Measurements from ENCODE around the gene CACFD1.

Gene CACFD1

GRCh38 chr9:133426011-133426410, 33.8 kb upstream of the CACFD1 start (continued):
- TF ChIP-seq, protein P1, sequence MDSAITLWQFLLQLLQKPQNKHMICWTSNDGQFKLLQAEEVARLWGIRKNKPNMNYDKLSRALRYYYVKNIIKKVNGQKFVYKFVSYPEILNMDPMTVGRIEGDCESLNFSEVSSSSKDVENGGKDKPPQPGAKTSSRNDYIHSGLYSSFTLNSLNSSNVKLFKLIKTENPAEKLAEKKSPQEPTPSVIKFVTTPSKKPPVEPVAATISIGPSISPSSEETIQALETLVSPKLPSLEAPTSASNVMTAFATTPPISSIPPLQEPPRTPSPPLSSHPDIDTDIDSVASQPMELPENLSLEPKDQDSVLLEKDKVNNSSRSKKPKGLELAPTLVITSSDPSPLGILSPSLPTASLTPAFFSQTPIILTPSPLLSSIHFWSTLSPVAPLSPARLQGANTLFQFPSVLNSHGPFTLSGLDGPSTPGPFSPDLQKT (IDR thresholded peaks at IDR 0.05; ENCODE audit: borderline replicate concordance, low read depth, low read length), result no peak
- no peak for TF ChIP-seq ZNF426 (tag by site-specific recombination; IDR thresholded peaks at IDR 0.05)
- no peak for TF ChIP-seq OSR2 (tag by site-specific recombination; IDR thresholded peaks at IDR 0.05)
- TF ChIP-seq, protein P2, sequence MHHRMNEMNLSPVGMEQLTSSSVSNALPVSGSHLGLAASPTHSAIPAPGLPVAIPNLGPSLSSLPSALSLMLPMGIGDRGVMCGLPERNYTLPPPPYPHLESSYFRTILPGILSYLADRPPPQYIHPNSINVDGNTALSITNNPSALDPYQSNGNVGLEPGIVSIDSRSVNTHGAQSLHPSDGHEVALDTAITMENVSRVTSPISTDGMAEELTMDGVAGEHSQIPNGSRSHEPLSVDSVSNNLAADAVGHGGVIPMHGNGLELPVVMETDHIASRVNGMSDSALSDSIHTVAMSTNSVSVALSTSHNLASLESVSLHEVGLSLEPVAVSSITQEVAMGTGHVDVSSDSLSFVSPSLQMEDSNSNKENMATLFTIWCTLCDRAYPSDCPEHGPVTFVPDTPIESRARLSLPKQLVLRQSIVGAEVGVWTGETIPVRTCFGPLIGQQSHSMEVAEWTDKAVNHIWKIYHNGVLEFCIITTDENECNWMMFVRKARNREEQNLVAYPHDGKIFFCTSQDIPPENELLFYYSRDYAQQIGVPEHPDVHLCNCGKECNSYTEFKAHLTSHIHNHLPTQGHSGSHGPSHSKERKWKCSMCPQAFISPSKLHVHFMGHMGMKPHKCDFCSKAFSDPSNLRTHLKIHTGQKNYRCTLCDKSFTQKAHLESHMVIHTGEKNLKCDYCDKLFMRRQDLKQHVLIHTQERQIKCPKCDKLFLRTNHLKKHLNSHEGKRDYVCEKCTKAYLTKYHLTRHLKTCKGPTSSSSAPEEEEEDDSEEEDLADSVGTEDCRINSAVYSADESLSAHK (tag by site-specific recombination; IDR thresholded peaks at IDR 0.05), result no peak
- no peak for TF ChIP-seq ZNF324 (tag by site-specific recombination; IDR thresholded peaks at IDR 0.05)
- TF ChIP-seq FEZF1 (tag by site-specific recombination; IDR thresholded peaks at IDR 0.05), result no peak
- TF ChIP-seq, protein P3, sequence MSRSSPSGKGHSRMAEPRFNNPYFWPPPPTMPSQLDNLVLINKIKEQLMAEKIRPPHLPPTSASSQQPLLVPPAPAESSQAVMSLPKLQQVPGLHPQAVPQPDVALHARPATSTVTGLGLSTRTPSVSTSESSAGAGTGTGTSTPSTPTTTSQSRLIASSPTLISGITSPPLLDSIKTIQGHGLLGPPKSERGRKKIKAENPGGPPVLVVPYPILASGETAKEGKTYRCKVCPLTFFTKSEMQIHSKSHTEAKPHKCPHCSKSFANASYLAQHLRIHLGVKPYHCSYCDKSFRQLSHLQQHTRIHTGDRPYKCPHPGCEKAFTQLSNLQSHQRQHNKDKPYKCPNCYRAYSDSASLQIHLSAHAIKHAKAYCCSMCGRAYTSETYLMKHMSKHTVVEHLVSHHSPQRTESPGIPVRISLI (tag by site-specific recombination; IDR thresholded peaks at IDR 0.05), result no peak
- no peak for TF ChIP-seq ZNF248 (tag by site-specific recombination; IDR thresholded peaks at IDR 0.05)
- TF ChIP-seq ZBTB17 (tag by site-specific recombination; IDR thresholded peaks at IDR 0.05), result no peak

DNA sequence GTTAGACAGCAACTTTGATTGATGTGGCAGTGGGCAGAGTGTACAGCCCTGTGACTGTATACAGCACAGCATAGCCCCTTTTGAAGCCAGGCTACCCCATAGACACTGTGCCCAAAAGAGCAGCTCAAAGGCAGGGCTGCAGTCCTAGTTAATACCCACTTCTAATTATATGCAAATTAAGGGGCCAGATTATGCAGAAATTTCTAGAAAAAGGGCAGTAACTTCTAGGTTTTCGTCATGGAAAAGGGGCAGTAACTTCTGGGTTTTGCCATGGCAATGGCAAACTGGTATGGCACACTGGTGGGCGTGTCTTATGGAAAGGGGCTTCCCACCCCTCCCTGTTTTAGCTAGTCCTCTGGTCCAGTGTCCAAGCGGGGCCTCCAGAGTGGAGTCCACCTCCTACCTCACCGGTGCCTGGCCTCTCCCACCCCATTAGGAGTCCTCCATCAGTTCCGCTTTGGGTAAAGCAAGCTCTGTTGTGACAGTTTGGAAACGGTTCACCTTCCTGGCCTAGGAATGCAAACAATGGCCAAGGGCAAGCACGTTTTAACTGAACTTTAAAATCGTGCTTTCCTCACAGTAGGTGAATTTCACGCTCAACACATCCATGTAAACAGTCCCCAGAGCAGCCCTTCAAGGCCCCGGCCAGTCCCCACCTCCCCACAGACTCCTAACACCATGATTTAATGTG, 32.0 kb upstream of the CACFD1 start:
- H3K9me3 ChIP-seq (ENCODE audit: control insufficient read depth, insufficient read depth, low read depth, low read length), result no peaks in the 10 kb centered on the region
- POLR2A ChIA-PET, result interaction anchor here (1.0 to 1.5 kb wide), 5 partner anchors 10 to 32 kb away, joined by 3 to 5 read pairs (median 4); partner anchors contain the start of genes CACFD1 and REXO4
- H3K36me3 ChIP-seq (ENCODE audit: control insufficient read depth in 2 of 2, insufficient read depth in 1 of 2, low read length in 2 of 2), result peaks cover 0 to 16% of the 10 kb centered on the region in 2 experiments; a peak in 1 of 3 replicates
- CTCF ChIA-PET, result interaction anchor here (0.5 to 1.3 kb wide), 5 partner anchors 11 to 314 kb away, joined by 3 to 8 read pairs (median 3); partner anchors contain the start of gene REXO4
- H3K4me3 ChIP-seq (ENCODE audit: low read depth, low read length), result no peak overlapping the region
- 0 out of 2 replicates have a peak, but pooled peaks cover 3% of the 10 kb centered on the region for H3K4me1 ChIP-seq (ENCODE audit: control insufficient read depth, insufficient read depth, low read length)
- no peak overlapping the region for H3K27ac ChIP-seq (ENCODE audit: extremely low read depth, low read depth, low read length)
- TF ChIP-seq ZNF394 (tag by site-specific recombination; IDR thresholded peaks at IDR 0.05; ENCODE audit: borderline replicate concordance) (no peak), ZNF561 (tag by site-specific recombination; IDR thresholded peaks at IDR 0.05; ENCODE audit: borderline replicate concordance) (no peak), PBX3 (CRISPR knock-in tag; IDR thresholded peaks at IDR 0.05) (no peak), ZNF391 (tag by site-specific recombination; IDR thresholded peaks at IDR 0.05; ENCODE audit: borderline replicate concordance, low read depth) (no peak), ZNF354C (tag by site-specific recombination; IDR thresholded peaks at IDR 0.05; ENCODE audit: borderline replicate concordance, low read depth) (no peak), ZNF157 (tag by site-specific recombination; IDR thresholded peaks at IDR 0.05) (no peak), ZFP3 (tag by site-specific recombination; IDR thresholded peaks at IDR 0.05; ENCODE audit: low read depth) (no peak), HOXA7 (CRISPR knock-in tag; IDR thresholded peaks at IDR 0.05; ENCODE audit: borderline replicate concordance) (no peak), ZNF600 (tag by site-specific recombination; IDR thresholded peaks at IDR 0.05) (no peak), ZNF211 (tag by site-specific recombination; IDR thresholded peaks at IDR 0.05; ENCODE audit: low read depth) (no peak), MEIS1 (CRISPR knock-in tag; IDR thresholded peaks at IDR 0.05; ENCODE audit: borderline replicate concordance) (no peak), ZNF335 (tag by site-specific recombination; conservative IDR thresholded peaks at IDR 0.05) (no peak), ZNF560 (tag by site-specific recombination; IDR thresholded peaks at IDR 0.05; ENCODE audit: borderline replicate concordance) (no peak), ZIC2 (tag by site-specific recombination; IDR thresholded peaks at IDR 0.05) (no peak), ZNF639 (tag by site-specific recombination; IDR thresholded peaks at IDR 0.05) (no peak), ZNF548 (tag by site-specific recombination; IDR thresholded peaks at IDR 0.05) (no peak), ZBTB21 (tag by site-specific recombination; IDR thresholded peaks at IDR 0.05) (no peak), ZNF19 (tag by site-specific recombination; IDR thresholded peaks at IDR 0.05; ENCODE audit: low read depth) (no peak), SCRT2 (tag by site-specific recombination; IDR thresholded peaks at IDR 0.05) (no peak)
